Osteoblast (primary cell): Measurements from ENCODE around the gene KLHL10. TPM values are rescaled to one million over a fixed set of nuclear protein-coding genes. Genes with fewer than 3 reads are reported as not detected.

ENCODE experiments used
- DNase-seq: peaks from one replicate; pipeline ENCODE4 v3.0.0; 2011; ENCODE audit warnings: low spot score, mixed read lengths; ENCODE audit not compliant: insufficient read length; ENCODE audit errors: missing footprints
- H2AFZ ChIP-seq: 2 replicates; pipeline ENCODE4 v1.6.0; 2011; ENCODE audit warnings: mild to moderate bottlenecking, low read length
- H3K27ac ChIP-seq: 2 replicates; pipeline ENCODE4 v1.5.1; 2011; ENCODE audit warnings: mild to moderate bottlenecking, low read depth, low read length, moderate library complexity
- H3K27me3 ChIP-seq: 2 replicates; pipeline ENCODE4 v1.6.0; 2012; ENCODE audit warnings: mild to moderate bottlenecking, control low read depth, inconsistent platforms, low read length, moderate library complexity; ENCODE audit not compliant: insufficient read depth
- H3K36me3 ChIP-seq: 2 replicates; pipeline ENCODE4 v1.5.1; 2011; ENCODE audit warnings: mild to moderate bottlenecking, low read length, control low read depth, moderate library complexity; ENCODE audit not compliant: insufficient read depth
- H3K4me1 ChIP-seq: 2 replicates; pipeline ENCODE4 v1.5.1; 2011; ENCODE audit warnings: mild to moderate bottlenecking, low read length, control low read depth, moderate library complexity; ENCODE audit not compliant: insufficient read depth
- H3K4me2 ChIP-seq: 2 replicates; pipeline ENCODE4 v1.6.0; 2011; ENCODE audit warnings: mild to moderate bottlenecking, low read length; ENCODE audit not compliant: insufficient read depth
- H3K4me3 ChIP-seq: fragments of 200-600 bp; sonication (generic); 3 replicates; pipeline ENCODE4 v1.5.1; 2012; ENCODE audit warnings: mild to moderate bottlenecking, low read length, inconsistent platforms; ENCODE audit not compliant: insufficient read depth
- H3K79me2 ChIP-seq: 2 replicates; pipeline ENCODE4 v1.6.0; 2012; ENCODE audit warnings: mild to moderate bottlenecking, low read length, control low read depth, inconsistent platforms; ENCODE audit not compliant: insufficient read depth
- H3K9me3 ChIP-seq: 2 replicates; pipeline ENCODE4 v1.5.1; 2011; ENCODE audit warnings: low read depth, low read length, control low read depth
- H4K20me1 ChIP-seq: 2 replicates; pipeline ENCODE4 v1.6.0; 2012; ENCODE audit warnings: mild to moderate bottlenecking, low read length, control low read depth; ENCODE audit not compliant: insufficient read depth
- total RNA-seq: library from RNA; depleted of rRNA; stranded (reverse); fragments of >200 nt; gene quantifications from 2 replicates; pipeline ENCODE4 v1.2.3, GENCODE V29; 2012
- TF ChIP-seq, protein P1 (sequence below): IDR thresholded peaks from 2 replicates; pipeline ENCODE4 v1.5.1; 2011; ENCODE audit warnings: mild to moderate bottlenecking, low read depth, low read length, moderate library complexity; ENCODE audit errors: extremely low read depth

The KLHL10 gene
- total RNA-seq, 1 donor, result 0.36 TPM

- peak overlapping the region; percentile 98 for H3K4me3 ChIP-seq
- no peak for DNase-seq
- no peaks in the 10 kb centered on the region for H3K9me3 ChIP-seq
- H4K20me1 ChIP-seq, result peaks cover 37% of the 10 kb centered on the region
- TF ChIP-seq, protein P1, sequence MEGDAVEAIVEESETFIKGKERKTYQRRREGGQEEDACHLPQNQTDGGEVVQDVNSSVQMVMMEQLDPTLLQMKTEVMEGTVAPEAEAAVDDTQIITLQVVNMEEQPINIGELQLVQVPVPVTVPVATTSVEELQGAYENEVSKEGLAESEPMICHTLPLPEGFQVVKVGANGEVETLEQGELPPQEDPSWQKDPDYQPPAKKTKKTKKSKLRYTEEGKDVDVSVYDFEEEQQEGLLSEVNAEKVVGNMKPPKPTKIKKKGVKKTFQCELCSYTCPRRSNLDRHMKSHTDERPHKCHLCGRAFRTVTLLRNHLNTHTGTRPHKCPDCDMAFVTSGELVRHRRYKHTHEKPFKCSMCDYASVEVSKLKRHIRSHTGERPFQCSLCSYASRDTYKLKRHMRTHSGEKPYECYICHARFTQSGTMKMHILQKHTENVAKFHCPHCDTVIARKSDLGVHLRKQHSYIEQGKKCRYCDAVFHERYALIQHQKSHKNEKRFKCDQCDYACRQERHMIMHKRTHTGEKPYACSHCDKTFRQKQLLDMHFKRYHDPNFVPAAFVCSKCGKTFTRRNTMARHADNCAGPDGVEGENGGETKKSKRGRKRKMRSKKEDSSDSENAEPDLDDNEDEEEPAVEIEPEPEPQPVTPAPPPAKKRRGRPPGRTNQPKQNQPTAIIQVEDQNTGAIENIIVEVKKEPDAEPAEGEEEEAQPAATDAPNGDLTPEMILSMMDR, result no peak
- H3K27me3 ChIP-seq, result no peaks in the 10 kb centered on the region
- H3K79me2 ChIP-seq, result peaks cover 42% of the 10 kb centered on the region
- H3K4me1 ChIP-seq, result peaks cover 12% of the 10 kb centered on the region
- H3K36me3 ChIP-seq, result peaks cover 38% of the 10 kb centered on the region
- H3K27ac ChIP-seq, result peak overlapping the region; percentile 63
- peak overlapping the region; percentile 92 for H3K4me2 ChIP-seq
- H2AFZ ChIP-seq, result peak overlapping the region; percentile 93
Measured at GRCh38 chr17:41865596-41865893, 27.9 kb downstream of the KLHL10 start.

GRCh38 chr17:41868568-41868967 is 30.9 kb downstream of the KLHL10 start:
- H3K4me1 ChIP-seq, result peaks cover 10% of the 10 kb centered on the region
- TF ChIP-seq, protein P1, result no peak
- no peak overlapping the region for H3K27ac ChIP-seq
- no peak overlapping the region for H2AFZ ChIP-seq
- H3K27me3 ChIP-seq, result no peaks in the 10 kb centered on the region
- DNase-seq, result no peak
- no peak overlapping the region for H3K4me2 ChIP-seq
- no peaks in the 10 kb centered on the region for H3K9me3 ChIP-seq
- H4K20me1 ChIP-seq, result peaks cover 18% of the 10 kb centered on the region
- H3K4me3 ChIP-seq, result no peak overlapping the region
- H3K36me3 ChIP-seq, result peaks cover 67% of the 10 kb centered on the region
- H3K79me2 ChIP-seq, result peaks cover 15% of the 10 kb centered on the region

- H3K9me3 ChIP-seq, result no peaks in the 10 kb centered on the region
- no peak overlapping the region for H3K4me2 ChIP-seq
- no peak for DNase-seq
- peaks cover 9% of the 10 kb centered on the region for H3K79me2 ChIP-seq
- no peak overlapping the region for H3K4me3 ChIP-seq
- peaks cover 75% of the 10 kb centered on the region for H3K36me3 ChIP-seq
- TF ChIP-seq, protein P1, result no peak
- H3K27ac ChIP-seq, result no peak overlapping the region
- peaks cover 3% of the 10 kb centered on the region for H3K4me1 ChIP-seq
- peaks cover 9% of the 10 kb centered on the region for H4K20me1 ChIP-seq
- H2AFZ ChIP-seq, result no peak overlapping the region
- H3K27me3 ChIP-seq, result no peaks in the 10 kb centered on the region
Measured at GRCh38 chr17:41869426-41869825, 31.8 kb downstream of the KLHL10 start.

DNA sequence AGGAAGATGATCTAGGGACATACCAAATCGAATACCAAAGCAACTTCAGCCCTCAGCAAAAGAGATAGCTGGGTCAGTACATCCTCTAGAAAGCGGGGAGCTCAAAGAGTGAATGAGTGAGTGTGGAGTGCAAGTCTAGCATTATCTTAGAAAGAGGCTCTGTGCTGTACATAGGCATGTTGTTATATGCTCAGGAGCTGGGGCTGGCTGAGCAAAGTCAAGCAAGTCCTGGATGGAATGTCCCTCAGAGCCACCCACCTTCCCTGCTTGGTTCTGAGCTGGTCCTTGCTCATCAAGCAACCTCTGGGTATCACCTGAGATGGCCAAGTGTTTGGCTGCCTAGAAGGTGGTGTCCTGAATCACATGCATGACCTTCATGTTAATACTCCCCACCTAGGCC is 32.5 kb downstream of the KLHL10 start:
- Histone ChIP-seq H3K4me3 (no peak overlapping the region), H3K36me3 (peaks cover 75% of the 10 kb centered on the region), H3K4me1 (peaks cover 3% of the 10 kb centered on the region), H4K20me1 (peaks cover 8% of the 10 kb centered on the region), H2AFZ (no peak overlapping the region), H3K27ac (peak overlapping the region; percentile 19), H3K9me3 (no peaks in the 10 kb centered on the region), H3K4me2 (no peak overlapping the region), H3K27me3 (no peaks in the 10 kb centered on the region), H3K79me2 (peaks cover 2% of the 10 kb centered on the region)
- no peak for DNase-seq
- TF ChIP-seq, protein P1, result no peak
